ENCODE measurements around the gene NLE1.

DNA sequence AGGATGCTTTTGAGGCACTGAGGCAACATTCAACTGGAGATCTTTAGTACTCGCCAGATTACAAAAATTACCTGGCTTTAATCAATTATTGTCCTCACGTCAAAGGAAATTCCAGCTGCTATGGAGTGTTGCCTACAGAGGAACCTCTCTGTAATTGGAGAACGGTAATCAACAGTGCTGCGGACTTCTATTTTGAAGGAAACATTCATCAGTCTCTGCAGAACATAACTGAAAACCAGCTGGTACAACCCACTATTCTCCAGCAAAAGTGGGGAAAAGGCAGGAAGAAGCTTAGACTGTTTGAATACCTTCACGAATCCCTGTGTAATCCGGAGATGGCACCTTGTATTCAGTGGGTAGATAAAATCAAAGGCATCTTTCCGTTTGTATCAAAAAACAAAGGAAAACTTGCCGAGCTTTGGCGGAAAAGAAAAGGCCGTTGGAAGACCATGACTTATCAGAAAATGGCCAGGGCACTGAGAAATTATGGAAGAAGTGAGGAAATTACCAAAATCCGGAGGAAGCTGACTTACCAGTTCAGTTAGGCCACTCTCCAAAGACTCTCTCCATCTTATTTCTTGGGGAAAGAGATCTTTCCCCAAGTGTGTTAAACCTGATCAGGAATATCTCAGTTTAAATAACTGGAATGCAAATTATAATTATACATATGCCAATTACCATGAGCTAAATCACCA lies 49.0 kb upstream of the NLE1 start:
- TF ChIP-seq CTCF (conservative IDR thresholded peaks at IDR 0.05; ENCODE audit: low read length) (no peak), EZH2phosphoT487 (IDR thresholded peaks at IDR 0.05; ENCODE audit: borderline replicate concordance) (no peak)

Data from Loucy (cell line).